Stimulated activated CD4-positive, alpha-beta T cell treated with anti-CD3 and anti-CD28 coated beads, Interleukin-1b, Interleukin-23, amount 100 ng/mL, for 24 hours (primary cell): ENCODE measurements around the gene COPS9.

Experiments
- DNase-seq, 4 experiments: peaks; one replicate each; pipeline ENCODE4 v3.0.0-alpha.2; 2020; ENCODE audit warnings: low read depth in 4 of 4, low spot score in 1 of 4

COPS9 gene

GRCh38 chr2:240166761-240167587 is 30.9 kb upstream of the COPS9 start:
- no peak for DNase-seq

GRCh38 chr2:240166191-240166590 is 30.1 kb upstream of the COPS9 start:
- no peak for DNase-seq

GRCh38 chr2:240165661-240166060 is 29.6 kb upstream of the COPS9 start:
- DNase-seq: no peak

GRCh38 chr2:240165034-240165433 is 28.9 kb upstream of the COPS9 start:
- DNase-seq: no peak

GRCh38 chr2:240164586-240164985 is 28.5 kb upstream of the COPS9 start:
- DNase-seq: no peak

GRCh38 chr2:240163844-240164574 is 27.9 kb upstream of the COPS9 start:
- DNase-seq: no peak

GRCh38 chr2:240162939-240163714 is 27.0 kb upstream of the COPS9 start:
- DNase-seq: no peak

GRCh38 chr2:240162531-240162930 is 26.4 kb upstream of the COPS9 start:
- no peak for DNase-seq

GRCh38 chr2:240162032-240162431 is 25.9 kb upstream of the COPS9 start:
- DNase-seq: no peak

GRCh38 chr2:240161087-240161750 is 25.1 kb upstream of the COPS9 start:
- DNase-seq: no peak

- no peak for DNase-seq
Measured at GRCh38 chr2:240160291-240161086, 24.4 kb upstream of the COPS9 start.

- DNase-seq: no peak
Measured at GRCh38 chr2:240159251-240159839, 23.2 kb upstream of the COPS9 start.

- DNase-seq: no peak
Measured at GRCh38 chr2:240157147-240157470, 21.0 kb upstream of the COPS9 start.

GRCh38 chr2:240156435-240157146 is 20.5 kb upstream of the COPS9 start:
- no peak for DNase-seq

GRCh38 chr2:240155745-240156390 is 19.8 kb upstream of the COPS9 start:
- no peak for DNase-seq

GRCh38 chr2:240155048-240155744 is 19.1 kb upstream of the COPS9 start:
- no peak for DNase-seq

- DNase-seq: no peak
Measured at GRCh38 chr2:240154606-240155005, 18.5 kb upstream of the COPS9 start.

- DNase-seq: no peak
Measured at GRCh38 chr2:240153418-240153817, 17.3 kb upstream of the COPS9 start.
